Embryonic facial prominence (tissue), 1 donor: ENCODE results near the gene VPS35L.
"Not testable (repeated sequence)": the region's sequence is repeated elsewhere in the genome, so short reads cannot be mapped to it uniquely, and the experiment has no call there.

Experiments
- DNase-seq: peaks from one replicate; pipeline ENCODE4 v3.0.0-alpha.2; 2016; ENCODE audit errors: extremely low spot score

Gene VPS35L

GRCh38 chr16:19540241-19540970 is 15.1 kb upstream of the VPS35L start:
- DNase-seq: no peak

GRCh38 chr16:19542138-19542821 is 13.2 kb upstream of the VPS35L start:
- no peak for DNase-seq

GRCh38 chr16:19543278-19543996 is 12.1 kb upstream of the VPS35L start:
- DNase-seq: not testable (repeated sequence)

- DNase-seq: no peak
Observed at GRCh38 chr16:19548144-19548543, 7.4 kb upstream of the VPS35L start.

GRCh38 chr16:19549673-19550072 is 5.8 kb upstream of the VPS35L start:
- DNase-seq: no peak

GRCh38 chr16:19555938-19556771 is 652 bp downstream of the VPS35L start:
- DNase-seq: no peak

GRCh38 chr16:19559242-19559910 is 3.9 kb downstream of the VPS35L start:
- DNase-seq: no peak

- no peak for DNase-seq
Observed at GRCh38 chr16:19560078-19560477, 4.6 kb downstream of the VPS35L start.

GRCh38 chr16:19563377-19563776 is 7.9 kb downstream of the VPS35L start:
- no peak for DNase-seq

- DNase-seq: no peak
Observed at GRCh38 chr16:19566362-19566761, 10.9 kb downstream of the VPS35L start.

GRCh38 chr16:19567560-19567959 is 12.1 kb downstream of the VPS35L start:
- DNase-seq: no peak

- DNase-seq: no peak
Observed at GRCh38 chr16:19573997-19574396, 18.5 kb downstream of the VPS35L start.

- DNase-seq: no peak
Observed at GRCh38 chr16:19574615-19575014, 19.1 kb downstream of the VPS35L start.

GRCh38 chr16:19578378-19578971 is 23.0 kb downstream of the VPS35L start:
- DNase-seq: no peak

- DNase-seq: no peak
Observed at GRCh38 chr16:19582050-19582831, 26.7 kb downstream of the VPS35L start.

GRCh38 chr16:19583665-19584300 is 28.3 kb downstream of the VPS35L start:
- DNase-seq: no peak

GRCh38 chr16:19588661-19589060 is 33.2 kb downstream of the VPS35L start:
- DNase-seq: no peak

GRCh38 chr16:19589106-19589505 is 33.6 kb downstream of the VPS35L start:
- no peak for DNase-seq

- DNase-seq: no peak
Observed at GRCh38 chr16:19589771-19590302, 34.3 kb downstream of the VPS35L start.
